Inferior parietal cortex (tissue), 1 donor: ENCODE measurements around the gene FAM53B.

Experiments used
- DNase-seq: peaks from one replicate; pipeline ENCODE4 v3.0.0-alpha.2; 2016; ENCODE audit errors: extremely low spot score

FAM53B gene

GRCh38 chr10:124728071-124728829 lies 15.9 kb downstream of the FAM53B start:
- DNase-seq: peak; percentile 77

DNA sequence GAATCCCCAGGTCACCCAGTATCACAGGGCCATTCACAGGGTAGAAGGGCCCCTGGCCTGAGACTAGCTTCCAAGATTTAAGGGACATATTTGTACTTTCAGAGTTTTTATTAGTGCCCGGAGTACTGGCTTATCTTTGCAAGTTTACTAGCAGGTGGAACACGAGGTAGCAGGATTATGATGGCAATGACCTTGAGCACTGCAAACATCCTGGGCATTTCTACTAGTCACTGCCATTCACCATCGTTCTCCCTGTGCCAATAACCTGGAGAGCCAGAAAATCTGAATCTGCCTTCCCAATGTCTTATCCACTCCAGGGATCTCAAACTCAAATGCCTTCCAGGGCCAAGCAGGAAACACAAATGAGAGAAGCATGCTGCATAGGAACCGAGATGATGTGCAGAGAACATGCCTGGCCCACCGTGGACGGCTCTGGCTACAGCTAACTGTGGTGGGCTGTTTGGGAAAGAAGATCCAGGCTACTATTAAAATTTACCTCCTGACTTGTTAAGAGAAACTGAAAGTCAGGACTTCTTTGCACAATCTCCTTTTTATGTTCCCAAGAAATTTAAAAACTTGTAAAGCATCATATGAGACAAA lies 16.7 kb downstream of the FAM53B start:
- no peak for DNase-seq

DNA sequence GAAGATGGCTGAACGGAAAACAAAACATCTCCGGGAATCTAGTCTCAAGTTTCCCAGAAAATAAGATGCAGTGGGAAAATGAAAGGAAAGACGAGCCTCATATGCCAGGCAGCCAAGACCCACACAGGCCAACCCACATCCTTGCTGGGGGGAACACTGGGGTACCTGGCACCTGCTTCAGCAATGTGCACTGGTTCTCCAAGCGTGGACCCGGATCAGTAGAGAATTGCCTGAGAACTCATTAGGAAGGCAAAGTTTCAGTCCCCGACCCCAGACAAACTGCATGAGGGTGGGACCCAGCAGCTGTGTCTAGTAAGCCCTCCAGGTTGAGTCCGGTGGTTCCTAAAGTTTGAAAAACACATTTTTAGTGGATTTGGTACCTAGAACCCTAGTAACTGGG lies 18.4 kb downstream of the FAM53B start:
- DNase-seq: no peak

DNA sequence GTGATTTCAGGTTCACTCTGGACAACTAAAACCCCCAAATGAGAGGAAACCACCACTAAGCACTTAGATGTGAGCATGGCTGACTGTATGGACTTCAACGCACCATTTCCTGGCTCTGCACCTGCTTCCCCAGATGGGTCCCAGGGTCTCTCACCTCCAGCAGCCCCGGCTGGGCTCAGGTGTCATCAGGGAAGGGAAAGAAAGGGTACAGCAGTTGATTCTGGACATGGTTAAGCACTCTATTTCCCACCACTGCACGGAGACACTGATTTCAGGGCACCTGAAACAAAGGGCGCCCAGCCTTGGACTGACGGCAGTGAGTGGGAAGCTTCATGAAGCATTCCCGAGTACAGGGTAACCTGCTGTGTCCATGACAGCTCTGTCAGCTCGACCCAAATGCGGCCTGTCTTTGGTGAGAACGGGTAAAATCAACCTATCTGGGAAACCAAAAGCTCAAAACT lies 19.0 kb downstream of the FAM53B start:
- DNase-seq: no peak

- peak; percentile 95 for DNase-seq
These were observed 19.7 kb downstream of the FAM53B start for GRCh38 chr10:124724279-124725027.

DNA sequence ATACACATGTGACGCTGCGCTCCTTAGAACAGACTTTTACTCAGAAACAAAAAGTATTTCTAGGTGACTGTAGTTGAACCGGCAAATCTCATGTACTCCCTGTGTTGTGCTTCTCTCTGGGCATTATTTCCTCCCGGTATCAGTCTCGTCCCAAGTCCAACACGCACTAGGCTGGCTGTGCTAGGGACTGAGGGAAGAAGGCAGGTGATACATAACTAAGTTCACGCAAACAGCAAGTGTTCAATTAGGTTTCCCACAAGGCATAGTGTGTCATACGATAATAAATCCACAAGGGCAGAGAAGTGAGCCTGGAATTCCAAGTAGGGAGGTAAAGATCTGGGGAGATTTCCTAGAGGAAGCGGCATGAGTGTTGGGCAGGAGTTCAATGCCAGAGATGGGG lies 20.4 kb downstream of the FAM53B start:
- no peak for DNase-seq

DNA sequence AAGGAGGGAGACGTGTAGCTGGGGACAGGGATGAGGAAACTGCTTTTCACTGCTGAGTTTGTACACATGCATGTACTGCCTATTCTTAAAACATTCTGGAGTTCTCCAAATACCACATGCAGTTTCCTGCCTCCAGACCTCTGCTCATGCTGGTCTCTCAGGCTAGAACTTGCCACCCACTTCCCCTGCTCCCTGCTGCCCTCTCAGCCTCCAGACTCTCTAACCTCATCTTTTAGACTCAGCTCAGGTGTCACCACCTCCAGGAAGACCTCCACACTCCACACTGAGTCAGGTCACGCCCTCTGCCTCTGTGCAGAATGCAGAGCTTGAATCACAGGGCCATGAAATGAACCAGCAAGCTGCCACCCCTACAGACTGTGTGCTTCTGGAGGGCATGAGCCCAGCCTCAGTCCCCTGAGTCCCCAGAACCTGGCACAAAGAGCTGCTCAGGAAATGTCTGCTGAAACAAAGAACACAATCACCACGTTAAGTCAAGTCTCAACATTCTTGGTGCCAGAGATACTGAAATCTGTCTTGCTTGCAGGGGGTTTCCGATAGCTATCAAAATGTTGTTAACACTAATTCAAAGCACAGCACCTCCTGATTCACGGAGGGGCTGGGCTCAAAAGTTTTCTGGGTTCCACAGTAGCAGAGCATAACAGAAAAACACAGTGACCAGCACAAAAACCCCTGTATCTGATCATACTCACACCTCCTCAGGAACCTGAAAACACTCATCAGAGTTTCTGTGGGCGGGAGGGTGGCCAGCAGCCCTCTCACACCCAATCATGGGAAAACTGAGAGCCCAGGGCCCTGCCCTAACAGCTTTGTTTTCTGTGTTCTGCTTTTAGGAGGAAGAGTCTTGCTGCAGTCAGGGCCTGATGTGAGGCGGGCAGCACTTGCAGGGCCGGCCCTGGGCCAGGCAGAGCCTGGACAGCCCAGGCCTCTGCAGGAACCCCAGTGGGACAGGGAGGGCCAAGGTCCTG lies 21.1 kb downstream of the FAM53B start:
- DNase-seq: no peak

GRCh38 chr10:124721330-124722045 lies 22.7 kb downstream of the FAM53B start:
- no peak for DNase-seq

DNA sequence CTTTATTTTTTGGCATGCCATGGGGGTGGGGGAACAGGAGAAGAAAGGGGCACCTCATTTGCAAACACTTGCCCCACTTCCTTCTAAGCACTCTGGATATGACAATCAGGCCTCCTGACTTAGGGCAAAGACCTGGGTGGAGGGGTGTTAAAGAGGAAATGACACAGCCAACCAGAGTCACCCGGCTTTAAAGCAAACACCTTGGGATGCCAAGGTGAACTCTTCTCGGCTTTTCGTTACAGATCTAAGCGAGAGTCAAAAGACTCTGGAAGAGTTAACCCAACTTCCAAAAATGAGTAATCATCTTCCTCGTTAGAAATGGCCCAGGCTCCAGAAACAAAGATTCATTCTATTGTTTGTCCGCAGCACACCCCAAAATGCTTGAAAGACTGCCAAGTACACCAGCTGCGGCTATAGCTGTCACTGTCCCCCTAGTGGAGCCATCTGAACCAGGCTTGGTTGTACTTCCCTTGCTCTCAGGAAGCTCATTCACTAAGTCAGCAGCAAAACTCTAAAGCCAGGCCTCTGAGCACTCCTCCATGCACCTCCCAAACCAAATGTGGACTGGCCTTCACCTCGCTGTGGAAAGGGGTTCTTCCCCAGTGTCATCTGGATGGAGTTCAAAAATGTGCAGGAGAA lies 24.8 kb downstream of the FAM53B start:
- DNase-seq: peak; percentile 94

DNA sequence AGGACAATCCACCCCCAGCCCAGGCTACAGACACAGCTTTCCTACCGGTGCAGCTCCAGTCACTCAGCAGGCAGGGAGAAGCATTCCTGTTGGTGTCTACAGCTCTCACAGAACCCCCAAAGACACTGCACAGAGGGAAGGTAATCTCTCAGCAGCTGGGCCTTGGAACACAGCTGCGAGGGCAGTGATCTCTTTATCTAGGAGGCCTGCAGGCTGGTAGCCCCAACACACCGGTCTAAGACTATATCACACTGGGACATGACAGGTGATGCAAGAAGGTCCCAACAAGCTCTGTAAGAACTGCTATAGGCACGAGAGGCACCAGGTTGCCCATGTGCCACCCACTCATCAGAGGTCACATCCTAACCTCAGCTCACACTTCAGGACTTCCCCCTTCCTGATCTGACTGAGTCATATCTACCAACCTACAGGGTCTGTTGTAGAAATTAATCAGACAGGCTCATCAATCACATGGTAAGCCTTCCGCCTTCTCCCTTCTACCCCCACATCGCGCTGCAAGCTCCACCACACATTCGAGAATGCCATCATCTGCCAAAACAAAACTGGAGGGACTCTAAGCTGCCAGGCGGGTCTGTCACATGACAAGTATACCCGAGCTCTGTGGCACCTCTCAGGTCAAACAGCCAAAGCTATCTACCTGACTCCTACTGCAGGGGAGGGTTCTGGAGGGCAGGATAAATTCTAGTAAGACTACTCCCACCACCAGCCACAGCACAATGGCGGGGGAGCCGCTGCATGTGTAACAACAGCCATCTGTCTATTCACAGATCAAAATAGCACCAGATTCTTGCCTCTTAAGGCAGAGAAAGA lies 26.1 kb downstream of the FAM53B start:
- no peak for DNase-seq

- DNase-seq: no peak
These were observed 27.0 kb downstream of the FAM53B start for GRCh38 chr10:124717041-124717757.

DNA sequence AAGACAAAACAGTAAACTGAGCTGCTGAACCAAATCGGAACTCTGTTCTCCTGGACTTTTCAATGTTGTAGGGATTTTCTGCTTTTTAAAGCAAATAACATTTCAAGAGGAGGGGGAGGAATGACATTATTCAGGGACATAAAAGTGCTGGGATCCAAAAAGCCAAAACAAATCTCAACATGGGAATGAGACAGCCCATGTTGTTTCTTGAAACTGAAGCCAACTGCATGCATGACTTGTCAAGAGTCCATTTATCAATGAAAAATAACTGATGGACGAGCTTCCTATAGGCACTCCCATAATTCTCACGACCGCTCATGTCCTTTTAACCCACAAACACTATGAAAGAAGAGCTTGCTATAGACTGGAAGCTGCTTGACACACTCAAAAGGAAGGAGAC lies 27.8 kb downstream of the FAM53B start:
- DNase-seq: no peak

- DNase-seq: no peak
These were observed 28.7 kb downstream of the FAM53B start for GRCh38 chr10:124715439-124715838.

DNA sequence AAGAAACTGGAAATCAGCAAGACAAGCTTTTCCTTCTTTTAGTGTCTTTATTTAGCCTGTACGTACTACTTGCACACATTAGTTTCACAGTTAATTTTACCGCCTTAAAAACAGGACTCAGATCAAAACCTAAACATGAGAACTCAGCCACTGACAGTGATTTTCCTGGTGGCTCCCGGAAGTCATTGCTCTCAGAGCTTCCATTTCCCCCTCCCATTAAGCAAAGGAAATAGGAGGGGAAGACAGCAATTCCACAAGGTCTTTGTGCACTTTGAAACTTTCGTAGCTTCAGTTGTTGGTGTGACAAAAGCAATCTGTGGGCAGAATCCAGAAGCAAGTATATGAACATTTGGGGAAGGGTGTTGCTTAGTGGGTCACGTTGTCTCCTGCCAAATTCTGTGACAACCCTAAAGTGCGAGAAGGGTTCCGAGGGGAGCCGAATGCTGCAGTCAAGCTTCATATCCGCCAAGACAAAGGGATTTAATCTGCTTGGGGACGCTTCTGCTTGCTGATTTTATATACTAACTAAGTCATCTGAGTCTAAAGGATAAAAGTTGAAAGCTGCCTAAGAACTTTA lies 30.4 kb downstream of the FAM53B start:
- DNase-seq: no peak

- no peak for DNase-seq
These were observed 31.3 kb downstream of the FAM53B start for GRCh38 chr10:124712704-124713407.

GRCh38 chr10:124711145-124711544 lies 33.0 kb downstream of the FAM53B start:
- no peak for DNase-seq

- DNase-seq: no peak
These were observed 33.8 kb downstream of the FAM53B start for GRCh38 chr10:124710266-124710881.
